SK-N-SH treated with all-trans-retinoic acid at 6 μM for 48 hours (cell line): ENCODE results near the gene AACS.

Experiments
- ATAC-seq: fragments of 200-7000 bp; cut with Tn5 transposase; 3 replicates; pipeline ENCODE4 v1.9.1; 2020; ENCODE audit warnings: mild to moderate bottlenecking, moderate library complexity
- ARNTL ChIP-seq: fragments of 450-650 bp; formaldehyde crosslinking; IDR thresholded peaks from 2 replicates; pipeline ENCODE4 v1.5.0; 2020; ENCODE audit warnings: low read depth, mild to moderate bottlenecking, moderate library complexity, borderline replicate concordance
- BACH2 ChIP-seq: fragments of 250-450 bp; sonication (Bioruptor Pico); IDR thresholded peaks from 2 replicates; pipeline ENCODE4 v1.9.0; 2021; ENCODE audit warnings: mild to moderate bottlenecking, borderline replicate concordance
- CSDC2 ChIP-seq: fragments of 250-450 bp; sonication (Bioruptor Pico); IDR thresholded peaks from 2 replicates; pipeline ENCODE4 v1.5.0; 2020; ENCODE audit warnings: mild to moderate bottlenecking, moderate library complexity
- ESRRG ChIP-seq: fragments of 250-450 bp; sonication (Bioruptor Pico); IDR thresholded peaks from 2 replicates; pipeline ENCODE4 v1.6.1; 2021; ENCODE audit warnings: mild to moderate bottlenecking
- GLIS3 ChIP-seq: fragments of 250-450 bp; sonication (Bioruptor Pico); IDR thresholded peaks from 2 replicates; pipeline ENCODE4 v1.5.0; 2020; ENCODE audit warnings: mild to moderate bottlenecking, moderate library complexity
- PPARA ChIP-seq: fragments of 250-450 bp; sonication (Bioruptor Pico); IDR thresholded peaks from 2 replicates; pipeline ENCODE4 v1.5.0; 2020; ENCODE audit warnings: mild to moderate bottlenecking, borderline replicate concordance
- RARB ChIP-seq: fragments of 250-450 bp; sonication (Bioruptor Pico); IDR thresholded peaks from 2 replicates; pipeline ENCODE4 v1.8.0; 2021; ENCODE audit warnings: mild to moderate bottlenecking, moderate library complexity
- SNAI2 ChIP-seq: fragments of 250-450 bp; sonication (Bioruptor Pico); IDR thresholded peaks from 2 replicates; pipeline ENCODE4 v1.5.0; 2020; ENCODE audit warnings: mild to moderate bottlenecking, moderate library complexity
- TCF4 ChIP-seq: fragments of 250-450 bp; sonication (Bioruptor Pico); IDR thresholded peaks from 2 replicates; pipeline ENCODE4 v1.8.0; 2021; ENCODE audit warnings: mild to moderate bottlenecking, moderate library complexity, borderline replicate concordance
- TOX ChIP-seq: fragments of 250-450 bp; sonication (Bioruptor Pico); IDR thresholded peaks from 2 replicates; pipeline ENCODE4 v1.8.0; 2021; ENCODE audit warnings: mild to moderate bottlenecking, moderate library complexity, borderline replicate concordance
- ZC3H10 ChIP-seq: fragments of 250-450 bp; sonication (Bioruptor Pico); IDR thresholded peaks from 2 replicates; pipeline ENCODE4 v1.5.1; 2021; ENCODE audit warnings: mild to moderate bottlenecking, moderate library complexity
- ZFP3 ChIP-seq: fragments of 250-450 bp; sonication (Bioruptor Pico); IDR thresholded peaks from 2 replicates; pipeline ENCODE4 v1.5.0; 2020; ENCODE audit warnings: mild to moderate bottlenecking, moderate library complexity
- ZFP30 ChIP-seq: fragments of 450-650 bp; formaldehyde crosslinking; IDR thresholded peaks from 2 replicates; pipeline ENCODE4 v1.5.0; 2022; ENCODE audit warnings: mild to moderate bottlenecking, moderate library complexity
- ZNF565 ChIP-seq: fragments of 450-650 bp; formaldehyde crosslinking; conservative IDR thresholded peaks from 2 replicates; pipeline ENCODE4 v1.5.0; 2020; ENCODE audit warnings: low read depth, mild to moderate bottlenecking, moderate library complexity
- ZNF70 ChIP-seq: fragments of 450-650 bp; formaldehyde crosslinking; IDR thresholded peaks from 2 replicates; pipeline ENCODE4 v1.5.0; 2020; ENCODE audit warnings: mild to moderate bottlenecking, moderate library complexity
- TF ChIP-seq, protein P1 (sequence below): fragments of 250-450 bp; sonication (Bioruptor Pico); IDR thresholded peaks from 2 replicates; pipeline ENCODE4 v1.5.0; 2020; ENCODE audit warnings: mild to moderate bottlenecking, moderate library complexity
- TF ChIP-seq, protein P2 (sequence below): fragments of 250-450 bp; sonication (Bioruptor Pico); IDR thresholded peaks from 2 replicates; pipeline ENCODE4 v1.5.1; 2021; ENCODE audit warnings: mild to moderate bottlenecking, moderate library complexity
- TF ChIP-seq, protein P3 (sequence below): fragments of 250-450 bp; sonication (Bioruptor Pico); IDR thresholded peaks from 2 replicates; pipeline ENCODE4 v1.5.1; 2020; ENCODE audit warnings: low read depth, mild to moderate bottlenecking, moderate library complexity

Gene AACS

DNA sequence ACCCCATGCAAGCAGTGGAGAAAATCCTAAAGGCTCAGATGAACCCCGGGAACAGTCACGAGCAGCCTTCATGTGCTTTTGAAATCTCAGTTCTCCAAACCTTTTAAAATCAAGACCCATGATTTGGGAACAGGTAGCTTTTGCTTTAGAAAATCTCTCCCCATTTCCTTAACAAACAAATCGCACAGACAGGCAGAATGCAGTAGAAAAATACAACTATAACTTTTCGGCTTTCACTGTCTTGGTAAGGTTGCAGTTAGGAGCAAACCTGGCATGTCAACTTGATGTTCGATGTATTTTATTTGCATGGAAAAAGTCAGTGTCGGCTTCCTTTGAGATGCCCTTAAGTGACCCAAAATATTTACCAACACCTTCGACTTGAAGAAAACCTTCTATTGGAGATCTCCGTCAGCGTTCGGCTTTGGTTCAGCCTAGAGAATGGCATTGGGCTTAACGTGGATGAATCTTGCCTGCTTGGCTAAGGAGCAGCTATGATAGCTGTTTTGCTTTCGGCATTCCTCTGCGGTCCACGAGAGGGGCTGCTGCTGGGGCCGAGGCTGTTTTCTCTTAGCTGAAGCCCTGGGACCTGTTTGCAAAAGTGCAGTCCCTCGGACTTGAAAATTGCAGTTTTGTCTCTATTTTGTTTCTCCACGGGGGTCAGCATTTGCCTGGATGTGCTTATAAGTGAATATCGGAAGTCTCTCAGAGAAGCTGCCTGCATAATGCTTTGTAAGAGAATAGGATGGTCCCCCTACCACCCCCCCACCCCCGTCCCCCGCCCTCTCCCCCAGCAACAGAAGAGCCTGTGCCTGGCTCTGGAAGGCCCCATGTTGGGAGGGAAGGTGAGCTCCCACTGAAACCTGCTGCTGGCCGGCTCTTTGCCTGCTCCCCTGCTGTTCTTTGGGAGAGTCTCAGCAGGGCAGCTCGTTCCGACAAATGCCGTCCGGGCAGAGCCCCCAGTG lies 122.8 kb downstream of the AACS start:
- TF ChIP-seq ZNF70 (CRISPR knock-in tag): no peak
- no peak for TF ChIP-seq PPARA
- TF ChIP-seq ZFP3 (CRISPR knock-in tag): no peak
- no peak for ATAC-seq

DNA sequence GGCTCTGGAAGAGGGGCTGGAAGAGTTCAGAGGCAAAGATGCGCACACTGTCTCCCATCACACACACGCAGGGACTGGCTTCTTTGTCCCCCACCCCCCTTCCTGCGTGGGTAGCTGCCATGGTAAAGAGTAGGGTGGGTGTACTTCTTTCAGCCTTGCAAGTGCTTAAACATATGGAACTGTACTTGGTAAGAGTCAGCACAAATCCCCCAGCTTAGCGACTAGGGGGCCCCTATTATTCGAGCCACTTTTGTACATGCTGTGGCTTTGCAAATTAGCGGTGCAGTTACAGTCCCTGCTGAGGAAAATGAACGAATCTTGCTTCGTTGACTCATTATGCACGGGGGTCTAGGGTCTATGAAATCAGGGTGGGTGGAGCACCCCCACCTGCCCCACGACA lies 123.8 kb downstream of the AACS start:
- ATAC-seq: no peak
- TF ChIP-seq ZC3H10 (no peak), RARB (CRISPR knock-in tag) (no peak), PPARA (no peak), TOX (CRISPR knock-in tag) (no peak), ZFP30 (no peak), CSDC2 (no peak), BACH2 (CRISPR knock-in tag) (no peak), ZNF565 (CRISPR knock-in tag) (no peak), ARNTL (no peak)
- TF ChIP-seq, protein P1, sequence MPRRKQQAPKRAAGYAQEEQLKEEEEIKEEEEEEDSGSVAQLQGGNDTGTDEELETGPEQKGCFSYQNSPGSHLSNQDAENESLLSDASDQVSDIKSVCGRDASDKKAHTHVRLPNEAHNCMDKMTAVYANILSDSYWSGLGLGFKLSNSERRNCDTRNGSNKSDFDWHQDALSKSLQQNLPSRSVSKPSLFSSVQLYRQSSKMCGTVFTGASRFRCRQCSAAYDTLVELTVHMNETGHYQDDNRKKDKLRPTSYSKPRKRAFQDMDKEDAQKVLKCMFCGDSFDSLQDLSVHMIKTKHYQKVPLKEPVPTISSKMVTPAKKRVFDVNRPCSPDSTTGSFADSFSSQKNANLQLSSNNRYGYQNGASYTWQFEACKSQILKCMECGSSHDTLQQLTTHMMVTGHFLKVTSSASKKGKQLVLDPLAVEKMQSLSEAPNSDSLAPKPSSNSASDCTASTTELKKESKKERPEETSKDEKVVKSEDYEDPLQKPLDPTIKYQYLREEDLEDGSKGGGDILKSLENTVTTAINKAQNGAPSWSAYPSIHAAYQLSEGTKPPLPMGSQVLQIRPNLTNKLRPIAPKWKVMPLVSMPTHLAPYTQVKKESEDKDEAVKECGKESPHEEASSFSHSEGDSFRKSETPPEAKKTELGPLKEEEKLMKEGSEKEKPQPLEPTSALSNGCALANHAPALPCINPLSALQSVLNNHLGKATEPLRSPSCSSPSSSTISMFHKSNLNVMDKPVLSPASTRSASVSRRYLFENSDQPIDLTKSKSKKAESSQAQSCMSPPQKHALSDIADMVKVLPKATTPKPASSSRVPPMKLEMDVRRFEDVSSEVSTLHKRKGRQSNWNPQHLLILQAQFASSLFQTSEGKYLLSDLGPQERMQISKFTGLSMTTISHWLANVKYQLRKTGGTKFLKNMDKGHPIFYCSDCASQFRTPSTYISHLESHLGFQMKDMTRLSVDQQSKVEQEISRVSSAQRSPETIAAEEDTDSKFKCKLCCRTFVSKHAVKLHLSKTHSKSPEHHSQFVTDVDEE: no peak
- TF ChIP-seq, protein P2, sequence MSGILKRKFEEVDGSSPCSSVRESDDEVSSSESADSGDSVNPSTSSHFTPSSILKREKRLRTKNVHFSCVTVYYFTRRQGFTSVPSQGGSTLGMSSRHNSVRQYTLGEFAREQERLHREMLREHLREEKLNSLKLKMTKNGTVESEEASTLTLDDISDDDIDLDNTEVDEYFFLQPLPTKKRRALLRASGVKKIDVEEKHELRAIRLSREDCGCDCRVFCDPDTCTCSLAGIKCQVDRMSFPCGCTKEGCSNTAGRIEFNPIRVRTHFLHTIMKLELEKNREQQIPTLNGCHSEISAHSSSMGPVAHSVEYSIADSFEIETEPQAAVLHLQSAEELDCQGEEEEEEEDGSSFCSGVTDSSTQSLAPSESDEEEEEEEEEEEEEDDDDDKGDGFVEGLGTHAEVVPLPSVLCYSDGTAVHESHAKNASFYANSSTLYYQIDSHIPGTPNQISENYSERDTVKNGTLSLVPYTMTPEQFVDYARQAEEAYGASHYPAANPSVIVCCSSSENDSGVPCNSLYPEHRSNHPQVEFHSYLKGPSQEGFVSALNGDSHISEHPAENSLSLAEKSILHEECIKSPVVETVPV: no peak

DNA sequence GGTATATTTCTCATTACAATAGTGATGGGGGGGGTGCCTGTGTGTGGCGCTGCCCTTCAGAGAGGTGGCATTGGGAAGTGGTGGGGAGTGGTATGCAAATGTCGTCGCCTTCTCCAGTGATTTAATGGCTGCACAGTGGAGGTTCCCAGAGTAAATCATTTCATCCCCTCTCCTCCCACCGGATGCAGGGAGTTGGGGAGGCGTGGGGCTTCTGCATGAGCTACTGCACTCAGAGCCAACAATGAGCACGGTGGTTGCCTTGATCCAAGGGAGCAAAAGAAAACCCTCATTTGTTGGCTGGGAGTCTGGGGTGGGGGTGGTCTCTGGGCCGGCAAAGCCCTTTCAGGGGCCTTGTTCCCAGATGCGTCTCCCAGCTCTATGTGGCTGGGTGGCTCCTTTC lies 124.3 kb downstream of the AACS start:
- no peak for ATAC-seq
- no peak for TF ChIP-seq TCF4 (CRISPR knock-in tag)
- no peak for TF ChIP-seq PPARA
- no peak for TF ChIP-seq SNAI2 (CRISPR knock-in tag)
- TF ChIP-seq, protein P3, sequence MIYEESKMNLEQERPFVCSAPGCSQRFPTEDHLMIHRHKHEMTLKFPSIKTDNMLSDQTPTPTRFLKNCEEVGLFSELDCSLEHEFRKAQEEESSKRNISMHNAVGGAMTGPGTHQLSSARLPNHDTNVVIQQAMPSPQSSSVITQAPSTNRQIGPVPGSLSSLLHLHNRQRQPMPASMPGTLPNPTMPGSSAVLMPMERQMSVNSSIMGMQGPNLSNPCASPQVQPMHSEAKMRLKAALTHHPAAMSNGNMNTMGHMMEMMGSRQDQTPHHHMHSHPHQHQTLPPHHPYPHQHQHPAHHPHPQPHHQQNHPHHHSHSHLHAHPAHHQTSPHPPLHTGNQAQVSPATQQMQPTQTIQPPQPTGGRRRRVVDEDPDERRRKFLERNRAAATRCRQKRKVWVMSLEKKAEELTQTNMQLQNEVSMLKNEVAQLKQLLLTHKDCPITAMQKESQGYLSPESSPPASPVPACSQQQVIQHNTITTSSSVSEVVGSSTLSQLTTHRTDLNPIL (CRISPR knock-in tag): no peak
- no peak for TF ChIP-seq ZNF565 (CRISPR knock-in tag)
- TF ChIP-seq GLIS3 (CRISPR knock-in tag): no peak
- TF ChIP-seq ZFP30: no peak
- no peak for TF ChIP-seq TOX (CRISPR knock-in tag)
- no peak for TF ChIP-seq RARB (CRISPR knock-in tag)
- TF ChIP-seq ESRRG (CRISPR knock-in tag): no peak
- no peak for TF ChIP-seq BACH2 (CRISPR knock-in tag)
- TF ChIP-seq, protein P2: no peak
- TF ChIP-seq, protein P1: no peak
